Naive thymus-derived CD4-positive, alpha-beta T cell (primary cell): ENCODE data around the gene RECK. TPM values are rescaled to one million over a fixed set of nuclear protein-coding genes. Genes with fewer than 3 reads are reported as not detected.

Experiments used
- ATAC-seq: fragments of 150-1000 bp; cut with Tn5 transposase; 2 replicates; pipeline ENCODE4 v1.10.0; 2021; ENCODE audit warnings: mild to moderate bottlenecking, moderate library complexity
- CTCF ChIA-PET: fragments of 350-600 bp; sonication (Branson Sonifier 250); formaldehyde crosslinking; loops from one replicate; lab custom pipeline; 2021; ENCODE audit warnings: antibody characterized with exemption; lab: Charles Lee
- POLR2A ChIA-PET: fragments of 350-600 bp; sonication (Branson Sonifier 250); formaldehyde crosslinking; loops from one replicate; lab custom pipeline; 2021; ENCODE audit warnings: antibody characterized with exemption, inconsistent platforms; lab: Charles Lee
- DNase-seq, 9 donors: peaks; one replicate each; pipeline versions ENCODE4 v3.0.0 to v3.0.0-alpha.2; 2020 to 2022; ENCODE audit warnings: mixed read lengths in 1 of 9
- H3K27ac ChIP-seq: one replicate; pipeline ENCODE4 v1.7.0; 2013; ENCODE audit warnings: mild to moderate bottlenecking, low read depth, low read length, moderate library complexity
- H3K27me3 ChIP-seq, 2 donors: one replicate each; pipeline ENCODE4 v1.7.0; 2013; ENCODE audit warnings: low read length in 2 of 2, mild to moderate bottlenecking in 2 of 2, moderate library complexity in 2 of 2; ENCODE audit not compliant: control insufficient read depth in 2 of 2, insufficient read depth in 2 of 2
- H3K36me3 ChIP-seq, 3 experiments: 1 replicate in 2 of 3; 2 replicates in 1 of 3; pipeline ENCODE4 v1.7.0; 2013; ENCODE audit warnings: low read length in 3 of 3, mild to moderate bottlenecking in 3 of 3, moderate library complexity in 1 of 3; ENCODE audit not compliant: insufficient read depth in 3 of 3, control insufficient read depth in 2 of 3
- H3K4me1 ChIP-seq, 2 donors: one replicate each; pipeline ENCODE4 v1.7.0; 2013; ENCODE audit warnings: low read length in 2 of 2, mild to moderate bottlenecking in 2 of 2, moderate library complexity in 1 of 2; ENCODE audit not compliant: control insufficient read depth in 2 of 2, insufficient read depth in 2 of 2
- H3K4me3 ChIP-seq: 2 replicates; pipeline ENCODE4 v1.7.0; 2013; ENCODE audit warnings: mild to moderate bottlenecking, low read length
- H3K9me3 ChIP-seq, 3 experiments: 1 replicate in 2 of 3; 2 replicates in 1 of 3; pipeline ENCODE4 v1.7.0; 2013; ENCODE audit warnings: low read length in 3 of 3; ENCODE audit not compliant: control insufficient read depth in 2 of 3
- H3K27ac Mint-ChIP-seq, 9 donors: one replicate each; pipeline ENCODE4 v1.8.0; 2020 to 2022; ENCODE audit warnings: mixed read lengths in 9 of 9, mild to moderate bottlenecking in 8 of 9, moderate library complexity in 5 of 9, inconsistent platforms in 2 of 9
- H3K27me3 Mint-ChIP-seq, 5 donors: one replicate each; pipeline ENCODE4 v1.8.0; 2021 to 2022; ENCODE audit warnings: mixed read lengths in 5 of 5, mild to moderate bottlenecking in 1 of 5
- H3K36me3 Mint-ChIP-seq, 5 donors: one replicate each; pipeline ENCODE4 v1.8.0; 2020 to 2022; ENCODE audit warnings: mixed read lengths in 5 of 5, mild to moderate bottlenecking in 3 of 5, inconsistent platforms in 1 of 5
- H3K4me1 Mint-ChIP-seq, 7 donors: one replicate each; pipeline ENCODE4 v1.8.0; 2020 to 2022; ENCODE audit warnings: mixed read lengths in 7 of 7, mild to moderate bottlenecking in 3 of 7, inconsistent platforms in 1 of 7
- H3K4me3 Mint-ChIP-seq, 10 donors: one replicate each; pipeline ENCODE4 v1.8.0; 2020 to 2022; ENCODE audit warnings: mild to moderate bottlenecking in 10 of 10, mixed read lengths in 10 of 10, moderate library complexity in 6 of 10, inconsistent platforms in 2 of 10
- H3K9me3 Mint-ChIP-seq, 11 donors: one replicate each; pipeline ENCODE4 v1.8.0; 2020 to 2022; ENCODE audit warnings: mixed read lengths in 11 of 11, mild to moderate bottlenecking in 4 of 11, inconsistent platforms in 1 of 11, moderate library complexity in 1 of 11
- intact Hi-C, 2 donors: fragments of 100-400 bp; cut with micrococcal nuclease; formaldehyde crosslinking; loops; one replicate each; pipeline ENCODE4 v1.15.1; 2023
- polyA plus RNA-seq, 2 donors: library from polyadenylated mRNA; unstranded; fragments of 300-500 nt; fragmentation: Illumina TruSeq; gene quantifications; one replicate each; pipeline ENCODE4 v1.2.3, GENCODE V29; 2021
- total RNA-seq, 6 experiments: library from RNA in 5 of 6; stranded (reverse) in 5 of 6; gene quantifications; 1 replicate in 5 of 6; 2 replicates in 1 of 6; pipeline ENCODE4 v1.2.3 and lab custom pipeline; 2021 to 2026

Gene RECK
- total and polyA plus RNA-seq, 7 experiments from 2014 or later: 7.4 to 26.2 (median 13.9) TPM

DNA sequence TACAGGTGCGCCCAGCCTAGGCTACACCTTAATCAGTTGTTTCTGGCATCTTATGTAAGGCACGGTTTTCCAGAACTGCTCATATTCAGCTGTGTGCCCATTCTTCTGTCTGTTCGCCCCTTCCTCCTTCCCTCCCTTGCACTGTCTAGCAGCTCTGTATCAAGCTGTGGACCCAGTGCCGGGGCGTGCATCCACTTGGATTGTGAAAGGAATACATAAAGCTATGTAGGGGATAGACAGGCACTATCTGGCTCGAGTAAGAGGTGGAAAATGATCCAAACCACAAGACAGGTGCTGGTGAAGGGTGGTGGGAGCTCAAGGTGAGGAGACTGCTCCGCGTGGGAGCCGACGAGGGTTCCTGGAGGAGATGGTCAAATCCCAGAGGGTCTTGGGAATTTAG is 101.8 kb downstream of the RECK start:
- peak overlapping the region; percentile 23 for H3K27ac ChIP-seq

DNA sequence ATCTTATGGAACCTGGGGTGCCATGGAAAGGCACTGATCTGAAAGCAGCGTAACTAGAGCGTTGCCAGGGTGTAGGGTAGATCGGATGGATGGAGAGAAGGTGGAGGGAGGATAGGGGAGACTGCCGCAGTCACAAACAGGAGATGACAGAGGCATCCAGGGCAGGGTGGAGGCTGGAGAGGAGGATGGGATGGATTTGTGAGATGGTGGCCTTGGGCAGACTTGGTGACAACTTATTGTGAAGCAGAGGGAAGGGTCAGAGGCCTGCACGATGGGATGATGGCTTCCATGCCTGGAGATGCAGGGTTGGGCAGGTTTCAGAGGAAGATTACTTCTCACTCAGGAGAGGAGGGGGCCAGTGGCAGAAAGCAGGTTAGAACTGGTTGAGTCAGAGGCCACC is 102.2 kb downstream of the RECK start:
- Mint-ChIP-seq H3K36me3 (peaks cover 0 to 32% (median 0%) of the 10 kb centered on the region in 5 donors), H3K27me3 (peaks cover 0 to 23% (median 0%) of the 10 kb centered on the region in 5 donors)
- intact Hi-C loops: loop anchor here (5.0 to 10.0 kb wide), 4 partner anchors 37 to 1024 kb away; partner anchors contain the start of genes ATOSB (in 1 of the 2), GNE (in 1 of the 2) and RNF38 (in 1 of the 2)

More for the DNA sequence above, 101.8 kb downstream of the RECK start:
- DNase-seq (no peak), ATAC-seq (no peak)
- no peaks in the 10 kb centered on the region for H3K9me3 ChIP-seq
- no peaks in the 10 kb centered on the region for H3K36me3 ChIP-seq
- Mint-ChIP-seq H3K27me3 (peaks cover 0 to 27% (median 0%) of the 10 kb centered on the region in 5 donors), H3K4me1 (peaks cover 63 to 73% (median 70%) of the 10 kb centered on the region in 7 donors), H3K4me3 (peak overlapping the region; percentile 83 to 99 (median 93)), H3K9me3 (no peaks in the 10 kb centered on the region), H3K36me3 (peaks cover 0 to 28% (median 0%) of the 10 kb centered on the region in 5 donors), H3K27ac (peak overlapping the region in 6 of 9 donors; percentile 9 to 100 (median 67))
- no peaks in the 10 kb centered on the region for H3K27me3 ChIP-seq
- H3K4me1 ChIP-seq: peaks cover 61 to 70% of the 10 kb centered on the region in 2 donors
- POLR2A ChIA-PET: interaction anchor here (2.4 kb wide), 1 partner anchor 13 kb away, joined by 11 read pairs; no protein-coding TSS in a partner anchor
- H3K4me3 ChIP-seq: no peak overlapping the region
- CTCF ChIA-PET: interaction anchor here (0.7 to 1.8 kb wide), 3 partner anchors 26 to 239 kb away, joined by 3 to 4 read pairs (median 4); no protein-coding TSS in a partner anchor
- intact Hi-C loops: loop anchor here (5.0 to 10.0 kb wide), 4 partner anchors 36 to 1024 kb away; partner anchors contain the start of genes ATOSB (in 1 of the 2), GNE (in 1 of the 2) and RNF38 (in 1 of the 2)

DNA sequence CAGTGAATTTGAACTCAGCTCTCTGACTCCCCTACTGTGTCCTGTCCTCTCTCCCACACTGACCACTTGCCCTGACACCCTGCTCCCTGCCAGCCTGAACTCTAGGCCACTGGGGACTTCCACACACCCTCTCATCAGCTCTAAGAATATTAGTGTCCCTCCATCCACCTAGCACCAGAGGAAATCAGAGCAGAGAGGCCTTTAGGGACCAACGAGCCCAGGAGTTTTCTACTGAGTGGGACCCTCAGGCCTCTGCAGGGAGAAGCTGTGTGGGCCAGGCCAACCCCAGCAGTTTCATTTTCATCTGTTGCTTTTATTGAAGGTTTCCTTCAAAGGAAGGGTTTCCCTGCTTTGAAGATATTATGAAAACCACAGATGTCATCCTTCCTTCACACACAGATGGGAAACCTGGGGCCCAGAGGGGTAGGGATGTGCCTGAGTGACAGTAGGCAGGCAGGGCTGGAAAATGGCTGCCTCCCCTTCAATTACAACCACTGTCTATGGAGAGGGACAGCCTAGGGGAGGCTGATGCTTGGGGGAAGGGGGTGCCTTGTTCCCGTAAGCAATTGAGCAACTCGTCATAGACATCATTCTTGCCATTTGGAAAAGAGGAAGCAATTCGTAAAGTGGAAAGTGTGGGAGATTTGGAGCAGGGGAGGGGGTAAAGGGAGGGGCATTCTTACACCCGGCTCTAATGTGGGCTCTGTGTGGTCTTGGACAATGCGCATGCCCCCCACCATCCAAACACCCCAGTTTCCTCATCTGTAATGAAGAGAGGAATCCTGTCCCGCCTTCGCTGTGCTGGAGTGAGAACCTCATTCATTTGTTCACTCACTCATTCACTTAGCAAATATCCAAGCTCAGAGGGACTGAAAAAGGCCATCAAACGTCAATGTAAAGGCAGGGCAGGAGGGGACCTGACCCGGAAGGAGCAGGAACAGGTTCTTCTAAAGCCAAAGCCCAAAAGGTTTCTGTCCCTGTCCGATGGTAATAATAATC is 103.7 kb downstream of the RECK start:
- H3K27me3 ChIP-seq: no peaks in the 10 kb centered on the region
- peak in 8 of 9 donors; percentile 36 to 61 (median 48) for DNase-seq
- H3K27ac Mint-ChIP-seq: peak overlapping the region; percentile 63 to 100 (median 86)
- ChIA-PET POLR2A (interaction anchor here (0.7 to 2.4 kb wide), 9 partner anchors 11 to 100 kb away, joined by 3 to 12 read pairs (median 3); partner anchors contain the start of gene CLTA), CTCF (interaction anchor here (0.9 to 1.2 kb wide), 3 partner anchors 23 to 37 kb away, joined by 3 to 4 read pairs (median 4); no protein-coding TSS in a partner anchor)
- peaks cover 1 to 3% (median 2%) of the 10 kb centered on the region in 11 donors for H3K9me3 Mint-ChIP-seq
- peak overlapping the region; percentile 46 for H3K27ac ChIP-seq
- peaks cover 80 to 89% of the 10 kb centered on the region in 2 donors for H3K4me1 ChIP-seq
- H3K36me3 Mint-ChIP-seq: peaks cover 2 to 45% (median 3%) of the 10 kb centered on the region in 5 donors
- peak overlapping the region; percentile 66 to 93 (median 82) for H3K4me3 Mint-ChIP-seq
- intact Hi-C loops: loop anchor here (1.0 to 5.0 kb wide), 5 partner anchors 11 to 347 kb away; partner anchors contain the start of genes CLTA (in 1 of the 2) and RNF38 (in 1 of the 2)
- H3K4me3 ChIP-seq: peak overlapping the region; percentile 45
- peak; percentile 16 for ATAC-seq
- H3K9me3 ChIP-seq: peaks cover 0 to 2% (median 0%) of the 10 kb centered on the region in 3 experiments
- no peaks in the 10 kb centered on the region for H3K36me3 ChIP-seq
- peaks cover 82 to 90% (median 87%) of the 10 kb centered on the region in 7 donors for H3K4me1 Mint-ChIP-seq
- peaks cover 0 to 13% (median 0%) of the 10 kb centered on the region in 5 donors for H3K27me3 Mint-ChIP-seq

More for the DNA sequence above, 102.2 kb downstream of the RECK start:
- H3K4me1 Mint-ChIP-seq: peaks cover 67 to 77% (median 74%) of the 10 kb centered on the region in 7 donors
- POLR2A ChIA-PET: interaction anchor here (1.1 to 2.4 kb wide), 2 partner anchors 13 to 99 kb away, joined by 5 to 11 read pairs; no protein-coding TSS in a partner anchor
- CTCF ChIA-PET: interaction anchor here (0.7 to 1.4 kb wide), 2 partner anchors 35 to 238 kb away, joined by 3 to 4 read pairs; no protein-coding TSS in a partner anchor
- peak overlapping the region in 9 of 10 donors; percentile 2 to 99 (median 89) for H3K4me3 Mint-ChIP-seq
- Histone ChIP-seq H3K36me3 (no peaks in the 10 kb centered on the region), H3K27ac (peak overlapping the region; percentile 23), H3K9me3 (no peaks in the 10 kb centered on the region), H3K27me3 (no peaks in the 10 kb centered on the region), H3K4me1 (peaks cover 65 to 74% of the 10 kb centered on the region in 2 donors), H3K4me3 (no peak overlapping the region)
- H3K27ac Mint-ChIP-seq: peak overlapping the region in 7 of 9 donors; percentile 9 to 100 (median 83)
- ATAC-seq (no peak), DNase-seq (no peak)
- H3K9me3 Mint-ChIP-seq: no peaks in the 10 kb centered on the region

DNA sequence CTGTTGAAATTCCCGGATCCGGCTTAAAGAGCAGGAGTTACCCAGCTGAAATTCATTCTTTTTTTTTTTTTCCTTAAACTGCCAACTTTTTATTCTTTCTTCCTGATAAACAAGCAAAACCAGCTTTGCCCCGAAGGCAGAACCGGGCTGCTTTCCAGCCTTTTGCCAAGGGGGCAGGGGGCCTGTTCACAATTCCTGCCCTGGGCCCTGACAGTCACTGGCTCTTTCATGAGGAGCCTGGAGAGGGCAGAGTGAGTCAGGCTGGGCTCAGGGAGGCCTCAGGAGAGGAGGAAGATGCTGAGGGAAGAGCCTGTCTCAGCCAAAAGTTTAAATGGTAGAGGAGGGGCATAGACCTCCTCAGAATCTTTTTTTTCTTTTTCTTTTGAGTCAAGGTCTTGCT is 104.6 kb downstream of the RECK start:
- Histone ChIP-seq H3K36me3 (peaks cover 0 to 5% (median 0%) of the 10 kb centered on the region in 3 experiments), H3K9me3 (peaks cover 0 to 11% (median 8%) of the 10 kb centered on the region in 3 experiments), H3K4me1 (peaks cover 83 to 84% of the 10 kb centered on the region in 2 donors), H3K27me3 (no peaks in the 10 kb centered on the region), H3K4me3 (no peak overlapping the region), H3K27ac (peak overlapping the region; percentile 79)
- peaks cover 5 to 12% (median 11%) of the 10 kb centered on the region in 11 donors for H3K9me3 Mint-ChIP-seq
- ChIA-PET CTCF (interaction anchor here (1.2 to 1.3 kb wide), 2 partner anchors 22 to 38 kb away, joined by 4 read pairs; no protein-coding TSS in a partner anchor), POLR2A (interaction anchor here (1.6 to 1.8 kb wide), 3 partner anchors 10 to 15 kb away, joined by 3 to 12 read pairs (median 8); no protein-coding TSS in a partner anchor)
- peaks cover 7 to 54% (median 12%) of the 10 kb centered on the region in 5 donors for H3K36me3 Mint-ChIP-seq
- DNase-seq: no peak
- ATAC-seq: no peak
- peaks cover 88 to 93% (median 93%) of the 10 kb centered on the region in 7 donors for H3K4me1 Mint-ChIP-seq
- H3K27ac Mint-ChIP-seq: peak overlapping the region in 8 of 9 donors; percentile 30 to 100 (median 98)
- peaks cover 0 to 6% (median 0%) of the 10 kb centered on the region in 5 donors for H3K27me3 Mint-ChIP-seq
- peak overlapping the region; percentile 59 to 93 (median 84) for H3K4me3 Mint-ChIP-seq
- intact Hi-C loops: loop anchor here in 1 of 2 donors (2.0 to 5.0 kb wide), 3 partner anchors 50 to 346 kb away; partner anchors contain the start of genes CLTA and RNF38

DNA sequence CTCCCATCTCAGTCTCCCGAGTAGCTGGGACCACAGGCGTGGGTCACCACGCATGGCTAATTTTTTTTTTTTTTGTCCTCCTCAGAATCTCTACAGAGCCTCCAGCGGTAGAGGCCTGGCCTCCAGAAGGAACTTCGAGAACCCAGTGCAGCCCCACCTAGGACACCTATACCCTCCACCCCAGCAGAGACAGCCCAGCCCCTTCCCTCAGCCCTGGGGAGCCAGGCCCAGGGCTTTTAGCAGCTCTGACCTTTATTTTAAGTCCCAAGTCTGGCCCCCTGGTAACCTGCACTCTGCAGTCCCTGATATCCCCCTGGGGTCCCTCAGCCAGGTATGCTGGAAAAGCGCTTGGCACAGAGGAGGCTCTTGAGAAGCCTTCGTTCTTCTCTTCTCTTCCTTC is 105.0 kb downstream of the RECK start:
- ATAC-seq (no peak), DNase-seq (no peak)
- Histone ChIP-seq H3K27me3 (no peaks in the 10 kb centered on the region), H3K4me3 (peak overlapping the region; percentile 49), H3K4me1 (peaks cover 84 to 86% of the 10 kb centered on the region in 2 donors), H3K9me3 (peaks cover 0 to 11% (median 8%) of the 10 kb centered on the region in 3 experiments), H3K27ac (peak overlapping the region; percentile 79), H3K36me3 (peaks cover 0 to 6% (median 0%) of the 10 kb centered on the region in 3 experiments)
- CTCF ChIA-PET: interaction anchor here (1.0 to 1.4 kb wide), 4 partner anchors 23 to 38 kb away, joined by 3 to 4 read pairs (median 3); partner anchors contain the start of gene CCIN
- intact Hi-C loops: loop anchor here in 1 of 2 donors (2.0 to 5.0 kb wide), 3 partner anchors 49 to 346 kb away; partner anchors contain the start of genes CLTA and RNF38
- Mint-ChIP-seq H3K27me3 (peaks cover 0 to 6% (median 0%) of the 10 kb centered on the region in 5 donors), H3K27ac (peak overlapping the region; percentile 63 to 100 (median 98)), H3K9me3 (peaks cover 5 to 15% (median 12%) of the 10 kb centered on the region in 11 donors), H3K36me3 (peaks cover 9 to 56% (median 14%) of the 10 kb centered on the region in 5 donors), H3K4me3 (peak overlapping the region; percentile 55 to 93 (median 88)), H3K4me1 (peaks cover 88 to 96% (median 94%) of the 10 kb centered on the region in 7 donors)
- POLR2A ChIA-PET: interaction anchor here (1.6 to 1.8 kb wide), 3 partner anchors 9 to 15 kb away, joined by 3 to 12 read pairs (median 8); no protein-coding TSS in a partner anchor
